ENCODE measurements around the gene KLHL29. TPM values are rescaled to one million over a fixed set of nuclear protein-coding genes. Genes with fewer than 3 reads are reported as not detected.
A peak's percentile ranks its signal among the peaks of the same experiment; 100 is the strongest.

KLHL29 gene
- total and polyA plus RNA-seq, 2 experiments from 2014 or later, result 5.6 to 11.0 TPM

DNA sequence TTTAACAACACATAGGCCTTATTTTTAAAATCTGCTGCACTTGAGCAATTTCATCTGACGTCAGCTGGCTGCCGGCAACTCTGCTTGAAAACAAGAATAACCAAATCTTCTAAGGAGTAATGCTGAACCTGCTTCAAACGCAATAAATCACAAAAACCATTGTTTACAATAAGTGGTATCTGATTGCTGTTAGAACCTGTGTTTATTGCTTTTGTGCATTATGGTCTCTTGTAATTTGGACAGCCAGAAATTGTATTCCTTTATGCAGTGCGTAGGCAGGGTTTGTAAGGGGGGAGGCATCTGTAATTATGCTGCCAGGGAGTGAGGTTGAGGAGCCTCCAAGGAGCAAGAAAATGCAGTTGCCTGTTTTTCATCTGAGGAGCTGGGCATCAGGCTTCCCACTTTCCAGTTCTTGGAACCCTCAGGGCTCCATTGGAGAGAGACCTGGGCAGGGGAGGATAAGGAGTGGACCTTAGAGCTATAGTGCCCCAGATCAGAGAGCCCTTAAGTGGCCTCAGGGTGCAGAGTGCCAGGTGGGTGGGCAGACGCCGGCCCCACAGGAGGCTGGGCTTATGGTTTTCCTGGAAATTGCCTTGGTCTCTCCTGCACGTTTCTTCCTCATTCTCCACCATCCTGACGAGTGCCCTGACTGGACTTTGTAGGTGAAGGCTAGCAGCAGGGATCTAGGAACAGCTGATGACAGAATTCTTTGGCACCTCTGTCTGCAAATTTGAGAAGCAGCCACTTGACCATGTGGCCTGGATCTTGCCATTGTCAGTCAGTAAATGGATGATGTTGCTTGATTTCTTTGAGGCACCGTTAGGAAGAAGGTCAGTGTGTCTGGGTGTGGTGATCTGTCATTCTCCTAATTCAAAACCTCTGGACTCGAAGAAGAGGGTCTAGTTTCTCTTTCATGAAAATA, 129.2 kb downstream of the KLHL29 start:
- H3K27me3 ChIP-seq, result no peaks in the 10 kb centered on the region
- peaks cover 48% of the 10 kb centered on the region for H3K4me1 ChIP-seq (ENCODE audit: low read depth)
- TF ChIP-seq, protein P1, sequence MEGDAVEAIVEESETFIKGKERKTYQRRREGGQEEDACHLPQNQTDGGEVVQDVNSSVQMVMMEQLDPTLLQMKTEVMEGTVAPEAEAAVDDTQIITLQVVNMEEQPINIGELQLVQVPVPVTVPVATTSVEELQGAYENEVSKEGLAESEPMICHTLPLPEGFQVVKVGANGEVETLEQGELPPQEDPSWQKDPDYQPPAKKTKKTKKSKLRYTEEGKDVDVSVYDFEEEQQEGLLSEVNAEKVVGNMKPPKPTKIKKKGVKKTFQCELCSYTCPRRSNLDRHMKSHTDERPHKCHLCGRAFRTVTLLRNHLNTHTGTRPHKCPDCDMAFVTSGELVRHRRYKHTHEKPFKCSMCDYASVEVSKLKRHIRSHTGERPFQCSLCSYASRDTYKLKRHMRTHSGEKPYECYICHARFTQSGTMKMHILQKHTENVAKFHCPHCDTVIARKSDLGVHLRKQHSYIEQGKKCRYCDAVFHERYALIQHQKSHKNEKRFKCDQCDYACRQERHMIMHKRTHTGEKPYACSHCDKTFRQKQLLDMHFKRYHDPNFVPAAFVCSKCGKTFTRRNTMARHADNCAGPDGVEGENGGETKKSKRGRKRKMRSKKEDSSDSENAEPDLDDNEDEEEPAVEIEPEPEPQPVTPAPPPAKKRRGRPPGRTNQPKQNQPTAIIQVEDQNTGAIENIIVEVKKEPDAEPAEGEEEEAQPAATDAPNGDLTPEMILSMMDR (IDR thresholded peaks at IDR 0.05; ENCODE audit: low read depth, low read length), result no peak
- no peak overlapping the region for H3K27ac ChIP-seq
- peak in 1 of 2 donors; percentile 62 for DNase-seq (ENCODE audit: low read depth in 1 of 2, low spot score in 1 of 2)
- no peaks in the 10 kb centered on the region for H3K36me3 ChIP-seq
- H3K9me3 ChIP-seq (ENCODE audit: low read depth), result no peaks in the 10 kb centered on the region
- no peak overlapping the region for H3K4me3 ChIP-seq

GRCh38 chr2:23516520-23517256, 131.7 kb downstream of the KLHL29 start:
- Histone ChIP-seq H3K4me3 (no peak overlapping the region), H3K27ac (no peak overlapping the region), H3K9me3 (ENCODE audit: low read depth) (no peaks in the 10 kb centered on the region), H3K36me3 (no peaks in the 10 kb centered on the region), H3K4me1 (ENCODE audit: low read depth) (peaks cover 30% of the 10 kb centered on the region), H3K27me3 (no peaks in the 10 kb centered on the region)
- no peak for DNase-seq (ENCODE audit: low read depth in 1 of 2, low spot score in 1 of 2)
- TF ChIP-seq, protein P1 (IDR thresholded peaks at IDR 0.05; ENCODE audit: low read depth, low read length), result no peak

- H3K27ac ChIP-seq, result no peak overlapping the region
- peaks cover 19% of the 10 kb centered on the region for H3K4me1 ChIP-seq (ENCODE audit: low read depth)
- no peak for DNase-seq (ENCODE audit: low read depth in 1 of 2, low spot score in 1 of 2)
Observed at GRCh38 chr2:23518481-23519333, 133.7 kb downstream of the KLHL29 start.

GRCh38 chr2:23519334-23519651, 134.3 kb downstream of the KLHL29 start:
- H3K4me1 ChIP-seq (ENCODE audit: low read depth), result peaks cover 13% of the 10 kb centered on the region
- no peaks in the 10 kb centered on the region for H3K36me3 ChIP-seq
- H3K9me3 ChIP-seq (ENCODE audit: low read depth), result no peaks in the 10 kb centered on the region
- no peak for DNase-seq (ENCODE audit: low read depth in 1 of 2, low spot score in 1 of 2)
- no peak overlapping the region for H3K27ac ChIP-seq
- no peaks in the 10 kb centered on the region for H3K27me3 ChIP-seq
- H3K4me3 ChIP-seq, result no peak overlapping the region
- TF ChIP-seq, protein P1 (IDR thresholded peaks at IDR 0.05; ENCODE audit: low read depth, low read length), result no peak

More at GRCh38 chr2:23518481-23519333, 133.7 kb downstream of the KLHL29 start:
- no peak overlapping the region for H3K4me3 ChIP-seq
- H3K27me3 ChIP-seq, result no peaks in the 10 kb centered on the region
- no peaks in the 10 kb centered on the region for H3K36me3 ChIP-seq
- TF ChIP-seq, protein P1 (IDR thresholded peaks at IDR 0.05; ENCODE audit: low read depth, low read length), result no peak
- H3K9me3 ChIP-seq (ENCODE audit: low read depth), result no peaks in the 10 kb centered on the region

GRCh38 chr2:23520256-23520655, 135.3 kb downstream of the KLHL29 start:
- no peaks in the 10 kb centered on the region for H3K36me3 ChIP-seq
- H3K27me3 ChIP-seq, result no peaks in the 10 kb centered on the region
- H3K9me3 ChIP-seq (ENCODE audit: low read depth), result no peaks in the 10 kb centered on the region
- TF ChIP-seq, protein P1 (IDR thresholded peaks at IDR 0.05; ENCODE audit: low read depth, low read length), result no peak
- no peak overlapping the region for H3K4me3 ChIP-seq
- peaks cover 6% of the 10 kb centered on the region for H3K4me1 ChIP-seq (ENCODE audit: low read depth)
- H3K27ac ChIP-seq, result no peak overlapping the region
- DNase-seq (ENCODE audit: low read depth in 1 of 2, low spot score in 1 of 2), result no peak
